Measurements from ENCODE around the gene RPA3. TPM values are rescaled to one million over a fixed set of nuclear protein-coding genes. Genes with fewer than 3 reads are reported as not detected.

The RPA3 gene
- polyA plus RNA-seq, 1 donor, result 30.5 TPM

DNA sequence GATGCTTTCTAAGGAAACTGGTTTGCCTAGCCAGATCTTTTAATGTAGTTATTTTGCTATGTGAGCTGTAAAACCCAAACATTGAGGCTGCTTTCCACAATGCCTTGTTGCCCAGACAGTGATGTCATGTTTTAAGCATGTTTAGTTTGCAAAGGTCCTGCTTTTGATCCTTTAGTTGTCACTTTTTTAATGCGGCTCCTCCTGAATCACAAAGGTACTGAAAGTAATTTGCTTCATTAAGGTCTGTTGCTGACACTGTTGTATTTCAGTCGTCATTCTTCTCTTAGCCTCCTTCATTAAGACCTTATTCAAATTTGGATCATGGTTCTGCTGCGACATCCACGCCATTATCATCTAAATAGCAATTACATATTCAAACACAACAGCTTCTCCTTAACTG is 10.6 kb downstream of the RPA3 start:
- Histone ChIP-seq H3K4me1 (ENCODE audit: control insufficient read depth, insufficient read depth, low read length) (no peaks in the 10 kb centered on the region), H3K9me3 (ENCODE audit: control insufficient read depth, low read depth, low read length) (no peaks in the 10 kb centered on the region), H3K27ac (ENCODE audit: low read length) (no peak overlapping the region), H3K27me3 (ENCODE audit: control insufficient read depth, insufficient read depth, low read length) (no peaks in the 10 kb centered on the region), H3K36me3 (ENCODE audit: control insufficient read depth, insufficient read depth, low read length) (no peaks in the 10 kb centered on the region), H3K4me3 (ENCODE audit: low read length) (no peak overlapping the region)
- no peak for DNase-seq
- WGBS (ENCODE audit: insufficient coverage, low lambda C conversion rate), result no CpG with 5 or more reads among the region's 4 CpGs

DNA sequence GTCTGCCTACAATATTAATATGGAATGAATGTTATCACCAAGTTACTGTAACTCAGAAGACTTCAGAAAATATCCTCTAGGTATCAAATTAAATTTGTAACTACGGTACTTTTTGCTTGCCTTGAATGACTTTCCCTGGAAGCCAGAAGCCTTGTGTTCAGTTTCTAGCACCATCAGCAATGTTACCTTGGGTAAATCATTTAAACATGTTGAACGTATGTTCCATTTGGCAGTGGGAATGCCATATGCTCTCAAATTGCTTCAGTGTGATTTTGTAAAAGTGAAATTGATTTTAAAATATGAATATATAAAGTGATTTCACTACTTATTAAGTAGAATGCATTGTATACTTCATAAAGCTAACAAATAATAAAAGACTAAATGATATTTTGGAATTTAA is 11.2 kb downstream of the RPA3 start:
- no peak overlapping the region for H3K27ac ChIP-seq (ENCODE audit: low read length)
- no CpG with 5 or more reads among the region's 2 CpGs for WGBS (ENCODE audit: insufficient coverage, low lambda C conversion rate)
- no peaks in the 10 kb centered on the region for H3K4me1 ChIP-seq (ENCODE audit: control insufficient read depth, insufficient read depth, low read length)

DNA sequence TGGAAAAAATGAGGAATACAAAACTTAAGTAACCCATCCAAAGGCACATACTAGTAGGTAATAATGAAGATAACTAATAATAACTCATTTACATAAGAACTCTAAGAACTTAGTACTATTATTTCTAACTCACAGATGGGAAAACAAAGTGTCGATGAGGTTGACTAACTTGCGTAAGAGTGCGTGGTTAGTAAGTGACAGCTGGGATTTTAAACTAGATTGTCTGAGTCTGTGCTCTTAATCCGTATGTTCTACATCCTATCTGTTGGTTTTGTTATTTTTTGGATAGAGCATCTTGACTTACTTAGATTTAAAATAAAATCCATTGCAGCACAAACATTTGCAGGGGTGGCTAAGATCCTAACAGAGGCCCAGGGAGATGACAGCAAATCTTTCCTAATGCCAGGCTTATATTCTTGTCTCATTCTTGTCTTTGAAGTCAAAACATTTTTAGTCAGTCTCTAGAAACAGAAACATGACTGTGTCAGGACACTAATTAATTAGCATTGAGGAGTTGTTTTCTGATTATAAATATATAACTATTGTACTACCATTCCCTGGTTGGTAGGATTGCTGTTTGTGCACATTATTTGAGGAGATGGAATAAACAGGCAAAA is 11.7 kb downstream of the RPA3 start:
- Histone ChIP-seq H3K27ac (ENCODE audit: low read length) (no peak overlapping the region), H3K27me3 (ENCODE audit: control insufficient read depth, insufficient read depth, low read length) (no peaks in the 10 kb centered on the region), H3K36me3 (ENCODE audit: control insufficient read depth, insufficient read depth, low read length) (no peaks in the 10 kb centered on the region), H3K9me3 (ENCODE audit: control insufficient read depth, low read depth, low read length) (no peaks in the 10 kb centered on the region), H3K4me3 (ENCODE audit: low read length) (no peak overlapping the region), H3K4me1 (ENCODE audit: control insufficient read depth, insufficient read depth, low read length) (no peaks in the 10 kb centered on the region)
- WGBS (ENCODE audit: insufficient coverage, low lambda C conversion rate), result no CpG with 5 or more reads among the region's 4 CpGs
- DNase-seq, result no peak

More for the DNA sequence above, 11.2 kb downstream of the RPA3 start:
- Histone ChIP-seq H3K9me3 (ENCODE audit: control insufficient read depth, low read depth, low read length) (no peaks in the 10 kb centered on the region), H3K4me3 (ENCODE audit: low read length) (no peak overlapping the region), H3K27me3 (ENCODE audit: control insufficient read depth, insufficient read depth, low read length) (no peaks in the 10 kb centered on the region), H3K36me3 (ENCODE audit: control insufficient read depth, insufficient read depth, low read length) (no peaks in the 10 kb centered on the region)
- DNase-seq, result no peak

DNA sequence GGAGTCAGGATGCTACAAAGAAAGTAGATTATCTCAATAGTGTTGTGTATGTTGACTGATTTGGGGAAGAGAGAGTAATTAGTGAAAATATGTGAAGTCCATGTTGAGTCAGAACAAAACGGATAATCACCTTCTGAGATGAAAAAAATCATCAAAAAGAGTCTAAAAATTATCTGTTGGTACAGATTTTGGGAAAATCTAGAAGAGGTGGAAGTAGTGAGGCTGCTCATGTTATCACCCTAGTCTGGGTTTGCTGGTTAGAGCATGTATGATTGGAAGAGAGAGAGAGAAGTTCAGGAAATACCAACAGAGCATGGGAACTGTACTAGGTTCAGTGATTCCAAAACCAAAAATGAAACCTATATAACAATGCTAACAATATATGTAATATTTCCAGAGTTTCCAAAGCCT is 12.3 kb downstream of the RPA3 start:
- no peaks in the 10 kb centered on the region for H3K4me1 ChIP-seq (ENCODE audit: control insufficient read depth, insufficient read depth, low read length)
- no peaks in the 10 kb centered on the region for H3K36me3 ChIP-seq (ENCODE audit: control insufficient read depth, insufficient read depth, low read length)
- H3K9me3 ChIP-seq (ENCODE audit: control insufficient read depth, low read depth, low read length), result no peaks in the 10 kb centered on the region
- H3K27me3 ChIP-seq (ENCODE audit: control insufficient read depth, insufficient read depth, low read length), result no peaks in the 10 kb centered on the region
- no peak overlapping the region for H3K4me3 ChIP-seq (ENCODE audit: low read length)
- WGBS (ENCODE audit: insufficient coverage, low lambda C conversion rate), result 88% methylated on average over 1 of the region's 1 CpG
- H3K27ac ChIP-seq (ENCODE audit: low read length), result no peak overlapping the region
- no peak for DNase-seq

DNA sequence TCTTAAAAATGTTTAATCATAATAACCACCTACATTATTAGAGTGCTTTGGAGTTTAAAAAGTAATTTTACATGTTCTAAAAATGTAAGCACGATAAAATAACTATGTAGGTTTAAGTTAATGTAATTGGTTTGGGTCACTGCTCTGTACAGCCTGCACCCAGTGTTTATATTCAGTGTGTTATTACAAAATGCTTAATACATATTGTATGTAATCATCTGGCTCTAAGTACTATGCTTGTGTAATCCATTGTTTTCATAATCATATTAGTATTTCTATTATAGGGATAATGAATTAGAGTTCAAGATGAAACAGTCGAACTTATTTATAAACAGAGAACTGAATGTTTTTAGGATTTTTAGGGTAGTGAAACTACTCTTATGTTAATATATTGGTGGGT is 13.1 kb downstream of the RPA3 start:
- DNase-seq, result no peak
- H3K4me3 ChIP-seq (ENCODE audit: low read length), result no peak overlapping the region
- WGBS (ENCODE audit: insufficient coverage, low lambda C conversion rate), result 71% methylated on average over 1 of the region's 2 CpGs
- H3K9me3 ChIP-seq (ENCODE audit: control insufficient read depth, low read depth, low read length), result no peaks in the 10 kb centered on the region
- H3K27ac ChIP-seq (ENCODE audit: low read length), result no peak overlapping the region
- no peaks in the 10 kb centered on the region for H3K27me3 ChIP-seq (ENCODE audit: control insufficient read depth, insufficient read depth, low read length)
- no peaks in the 10 kb centered on the region for H3K36me3 ChIP-seq (ENCODE audit: control insufficient read depth, insufficient read depth, low read length)
- H3K4me1 ChIP-seq (ENCODE audit: control insufficient read depth, insufficient read depth, low read length), result no peaks in the 10 kb centered on the region

DNA sequence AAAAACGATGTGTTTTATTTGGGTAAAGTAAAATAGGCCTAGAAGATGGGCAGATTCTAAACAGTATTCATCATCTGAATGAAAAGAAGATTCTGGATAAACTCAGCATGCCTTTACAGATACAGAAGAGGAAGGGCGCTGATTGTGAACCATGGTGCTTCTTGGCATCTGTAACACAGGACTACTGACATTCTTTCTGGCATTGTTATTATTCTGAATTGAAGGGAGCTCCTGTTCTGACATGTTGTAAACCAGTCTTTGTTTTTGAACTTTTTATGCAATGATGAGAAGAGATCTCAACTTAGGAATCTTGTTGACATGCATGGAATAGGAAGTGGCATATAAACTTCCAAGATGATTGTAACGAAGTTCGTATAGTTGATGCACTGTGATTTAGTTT is 13.5 kb downstream of the RPA3 start:
- no peaks in the 10 kb centered on the region for H3K9me3 ChIP-seq (ENCODE audit: control insufficient read depth, low read depth, low read length)
- DNase-seq, result no peak
- no peaks in the 10 kb centered on the region for H3K27me3 ChIP-seq (ENCODE audit: control insufficient read depth, insufficient read depth, low read length)
- H3K27ac ChIP-seq (ENCODE audit: low read length), result no peak overlapping the region
- 91% methylated on average over 4 of the region's 4 CpGs for WGBS (ENCODE audit: insufficient coverage, low lambda C conversion rate)
- no peaks in the 10 kb centered on the region for H3K36me3 ChIP-seq (ENCODE audit: control insufficient read depth, insufficient read depth, low read length)
- H3K4me3 ChIP-seq (ENCODE audit: low read length), result no peak overlapping the region
- no peaks in the 10 kb centered on the region for H3K4me1 ChIP-seq (ENCODE audit: control insufficient read depth, insufficient read depth, low read length)

DNA sequence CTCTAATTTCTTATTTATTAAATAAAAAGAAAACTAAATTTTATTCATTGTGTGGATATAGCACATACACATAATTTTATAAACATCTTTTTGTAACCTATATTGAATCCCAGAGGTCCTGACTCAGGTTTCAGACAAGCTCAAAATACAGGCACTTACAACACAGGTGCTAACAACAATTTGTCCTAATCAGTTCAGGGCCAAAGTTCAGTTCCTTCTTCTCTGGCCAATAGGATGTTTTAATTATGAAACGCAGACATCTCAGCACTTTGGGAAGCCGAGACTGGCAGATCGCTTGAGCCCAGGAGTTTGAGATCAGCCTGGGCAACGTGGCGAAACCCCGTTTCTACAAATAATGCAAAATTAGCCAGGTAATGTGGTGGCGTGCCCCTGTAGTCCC is 15.0 kb downstream of the RPA3 start:
- DNase-seq, result peak; percentile 13 to 55
- no peaks in the 10 kb centered on the region for H3K9me3 ChIP-seq (ENCODE audit: control insufficient read depth, low read depth, low read length)
- H3K27ac ChIP-seq (ENCODE audit: low read length), result no peak overlapping the region
- H3K4me1 ChIP-seq (ENCODE audit: control insufficient read depth, insufficient read depth, low read length), result no peaks in the 10 kb centered on the region
- WGBS (ENCODE audit: insufficient coverage, low lambda C conversion rate), result no CpG with 5 or more reads among the region's 7 CpGs
- no peaks in the 10 kb centered on the region for H3K36me3 ChIP-seq (ENCODE audit: control insufficient read depth, insufficient read depth, low read length)
- no peaks in the 10 kb centered on the region for H3K27me3 ChIP-seq (ENCODE audit: control insufficient read depth, insufficient read depth, low read length)
- no peak overlapping the region for H3K4me3 ChIP-seq (ENCODE audit: low read length)

DNA sequence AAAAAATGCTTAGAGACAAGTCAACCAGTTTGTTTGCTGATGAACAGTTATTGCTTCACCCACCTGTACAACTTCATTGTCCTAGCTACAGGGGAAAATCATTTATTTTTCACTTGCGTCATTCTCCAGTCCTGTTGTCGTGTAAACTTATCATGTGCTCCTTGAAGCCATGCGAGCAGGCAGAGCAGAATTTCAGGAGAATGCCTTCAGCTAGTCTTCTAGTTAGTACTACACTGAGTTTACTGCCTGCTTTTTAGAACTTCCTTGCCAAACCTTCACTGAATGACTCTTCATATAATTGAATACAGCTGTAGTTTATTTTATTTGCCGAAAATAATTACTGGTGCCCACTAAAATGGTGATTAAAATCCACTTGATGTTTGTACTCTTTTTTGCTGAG is 15.6 kb downstream of the RPA3 start:
- 88% methylated on average over 4 of the region's 4 CpGs for WGBS (ENCODE audit: insufficient coverage, low lambda C conversion rate)

DNA sequence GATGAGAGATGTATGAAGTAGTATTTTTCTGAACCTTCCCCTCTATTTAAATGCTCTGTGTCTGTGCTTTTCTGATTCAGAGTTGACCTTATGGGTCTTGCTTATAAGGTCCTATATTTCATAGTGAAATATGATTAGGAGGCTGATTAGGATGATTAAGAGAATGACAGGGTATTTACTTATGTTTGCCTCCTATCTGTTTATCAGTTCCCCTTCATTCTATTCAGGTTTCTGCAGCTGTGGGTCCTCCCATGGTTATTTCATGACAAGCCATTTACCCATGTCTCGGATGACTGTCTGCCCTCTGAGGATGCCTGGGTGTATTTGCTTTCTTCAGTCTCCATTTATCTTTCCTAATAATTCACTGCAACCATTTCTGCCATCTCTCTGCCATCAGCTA is 16.9 kb downstream of the RPA3 start:
- H3K4me1 ChIP-seq (ENCODE audit: control insufficient read depth, insufficient read depth, low read length), result no peaks in the 10 kb centered on the region
- no peak for DNase-seq
- H3K27me3 ChIP-seq (ENCODE audit: control insufficient read depth, insufficient read depth, low read length), result no peaks in the 10 kb centered on the region
- 100% methylated on average over 1 of the region's 1 CpG for WGBS (ENCODE audit: insufficient coverage, low lambda C conversion rate)
- no peaks in the 10 kb centered on the region for H3K36me3 ChIP-seq (ENCODE audit: control insufficient read depth, insufficient read depth, low read length)
- no peak overlapping the region for H3K27ac ChIP-seq (ENCODE audit: low read length)
- H3K4me3 ChIP-seq (ENCODE audit: low read length), result no peak overlapping the region
- no peaks in the 10 kb centered on the region for H3K9me3 ChIP-seq (ENCODE audit: control insufficient read depth, low read depth, low read length)

More for the DNA sequence above, 15.6 kb downstream of the RPA3 start:
- no peak for DNase-seq
- Histone ChIP-seq H3K4me1 (ENCODE audit: control insufficient read depth, insufficient read depth, low read length) (no peaks in the 10 kb centered on the region), H3K9me3 (ENCODE audit: control insufficient read depth, low read depth, low read length) (no peaks in the 10 kb centered on the region), H3K4me3 (ENCODE audit: low read length) (no peak overlapping the region), H3K27ac (ENCODE audit: low read length) (no peak overlapping the region), H3K36me3 (ENCODE audit: control insufficient read depth, insufficient read depth, low read length) (no peaks in the 10 kb centered on the region), H3K27me3 (ENCODE audit: control insufficient read depth, insufficient read depth, low read length) (no peaks in the 10 kb centered on the region)

DNA sequence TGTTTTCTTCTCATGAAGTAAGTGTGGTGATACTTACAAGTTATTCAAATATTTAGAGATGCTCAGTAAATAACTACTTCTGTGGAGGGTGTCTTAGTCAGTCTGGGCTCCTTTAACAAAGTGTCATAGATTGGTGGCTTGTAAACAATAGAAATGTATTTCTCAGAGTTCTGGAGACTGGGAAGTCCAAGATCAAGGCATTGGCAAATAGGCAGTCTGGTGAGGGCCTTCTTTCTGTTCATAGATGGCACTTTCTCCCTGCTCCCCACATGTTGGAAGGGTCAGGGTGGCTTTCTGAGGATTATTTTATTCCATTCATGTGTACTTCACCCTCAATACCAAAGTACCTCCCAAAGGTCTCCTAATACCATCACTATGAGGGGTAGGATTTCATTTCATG is 18.4 kb downstream of the RPA3 start:
- Histone ChIP-seq H3K27ac (ENCODE audit: low read length) (no peak overlapping the region), H3K27me3 (ENCODE audit: control insufficient read depth, insufficient read depth, low read length) (no peaks in the 10 kb centered on the region), H3K4me1 (ENCODE audit: control insufficient read depth, insufficient read depth, low read length) (no peaks in the 10 kb centered on the region), H3K9me3 (ENCODE audit: control insufficient read depth, low read depth, low read length) (no peaks in the 10 kb centered on the region), H3K4me3 (ENCODE audit: low read length) (no peak overlapping the region), H3K36me3 (ENCODE audit: control insufficient read depth, insufficient read depth, low read length) (no peaks in the 10 kb centered on the region)
- DNase-seq, result no peak

DNA sequence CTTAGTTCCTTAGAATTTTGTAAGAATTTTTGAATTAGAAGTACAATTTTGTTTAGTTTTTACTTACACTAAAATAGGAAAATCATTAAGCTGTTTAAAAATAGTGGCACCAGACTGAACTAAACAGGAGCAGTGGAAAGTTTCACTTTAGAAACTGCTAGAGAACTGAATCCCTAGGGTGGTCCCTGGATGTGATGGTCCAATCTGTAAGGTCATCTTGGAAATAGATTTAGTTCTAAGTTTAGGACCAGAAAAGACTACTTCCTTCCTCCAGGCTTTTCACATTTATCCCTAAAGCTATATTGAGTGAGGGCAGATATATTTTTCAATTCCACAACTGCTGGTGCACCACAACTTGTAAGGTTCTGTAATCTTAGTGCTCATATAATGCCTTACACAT is 19.0 kb downstream of the RPA3 start:
- no peaks in the 10 kb centered on the region for H3K36me3 ChIP-seq (ENCODE audit: control insufficient read depth, insufficient read depth, low read length)
- no peaks in the 10 kb centered on the region for H3K9me3 ChIP-seq (ENCODE audit: control insufficient read depth, low read depth, low read length)
- H3K4me3 ChIP-seq (ENCODE audit: low read length), result no peak overlapping the region
- no peaks in the 10 kb centered on the region for H3K27me3 ChIP-seq (ENCODE audit: control insufficient read depth, insufficient read depth, low read length)
- H3K4me1 ChIP-seq (ENCODE audit: control insufficient read depth, insufficient read depth, low read length), result no peaks in the 10 kb centered on the region
- no peak overlapping the region for H3K27ac ChIP-seq (ENCODE audit: low read length)
- no peak for DNase-seq

All from large intestine (tissue), 3 donors.